Stimulated activated CD4-positive, alpha-beta T cell treated with anti-CD3 and anti-CD28 coated beads, Interleukin-2, amount 100 ng/mL, for 24 hours (primary cell): ENCODE measurements around the gene C12orf43.

Experiments used
- DNase-seq, 2 donors: peaks; one replicate each; pipeline ENCODE4 v3.0.0-alpha.2; 2020

C12orf43 gene

GRCh38 chr12:120997448-120997847 lies 18.8 kb downstream of the C12orf43 start:
- DNase-seq: no peak

GRCh38 chr12:120996133-120996746 lies 20.0 kb downstream of the C12orf43 start:
- no peak for DNase-seq

GRCh38 chr12:120994589-120995337 lies 21.5 kb downstream of the C12orf43 start:
- no peak for DNase-seq

- no peak for DNase-seq
Observed at GRCh38 chr12:120994059-120994458, 22.2 kb downstream of the C12orf43 start.

- DNase-seq: no peak
Observed at GRCh38 chr12:120993496-120993895, 22.8 kb downstream of the C12orf43 start.

GRCh38 chr12:120992989-120993388 lies 23.3 kb downstream of the C12orf43 start:
- no peak for DNase-seq

- no peak for DNase-seq
Observed at GRCh38 chr12:120991965-120992364, 24.3 kb downstream of the C12orf43 start.

- no peak for DNase-seq
Observed at GRCh38 chr12:120990487-120991055, 25.7 kb downstream of the C12orf43 start.

GRCh38 chr12:120989687-120990086 lies 26.6 kb downstream of the C12orf43 start:
- DNase-seq: no peak

- DNase-seq: no peak
Observed at GRCh38 chr12:120988658-120989057, 27.6 kb downstream of the C12orf43 start.

- DNase-seq: no peak
Observed at GRCh38 chr12:120988234-120988633, 28.1 kb downstream of the C12orf43 start.

GRCh38 chr12:120984351-120984898 lies 31.9 kb downstream of the C12orf43 start:
- no peak for DNase-seq

GRCh38 chr12:120983759-120984158 lies 32.5 kb downstream of the C12orf43 start:
- DNase-seq: no peak

GRCh38 chr12:120982659-120983058 lies 33.6 kb downstream of the C12orf43 start:
- DNase-seq: no peak

- no peak for DNase-seq
Observed at GRCh38 chr12:120981407-120981941, 34.8 kb downstream of the C12orf43 start.

GRCh38 chr12:120980800-120981368 lies 35.4 kb downstream of the C12orf43 start:
- DNase-seq: no peak

- no peak for DNase-seq
Observed at GRCh38 chr12:120979862-120980696, 36.2 kb downstream of the C12orf43 start.

- no peak for DNase-seq
Observed at GRCh38 chr12:120979220-120979861, 36.9 kb downstream of the C12orf43 start.

- DNase-seq: no peak
Observed at GRCh38 chr12:120978296-120979219, 37.7 kb downstream of the C12orf43 start, which contains the start of gene HNF1A. TSS of gene HNF1A (plus strand) at chr12:120978543. CDS start at chr12:120978769, 226 bp downstream.

- DNase-seq: no peak
Observed at GRCh38 chr12:120977531-120978295, 38.6 kb downstream of the C12orf43 start.
